HepG2 (cell line): ENCODE measurements around the gene RCOR1. TPM values are rescaled to one million over a fixed set of nuclear protein-coding genes. Genes with fewer than 3 reads are reported as not detected.

Experiments used
- AGO1 ChIP-seq: fragments of 200-400 bp; formaldehyde crosslinking; IDR thresholded peaks from 2 replicates; pipeline ENCODE4 v1.6.1; 2017; ENCODE audit warnings: mild to moderate bottlenecking, low read depth, low read length, moderate library complexity; ENCODE audit not compliant: poor library complexity, severe bottlenecking
- FOXO1 ChIP-seq: sonication (generic); formaldehyde crosslinking; IDR thresholded peaks from 2 replicates; pipeline ENCODE4 v1.4.0; 2020; ENCODE audit warnings: missing genetic modification reagents
- HMG20B ChIP-seq: conservative IDR thresholded peaks from 2 replicates; pipeline ENCODE4 v1.6.1; 2016; ENCODE audit warnings: missing genetic modification reagents, missing compliant biosample characterization
- TSC22D2 ChIP-seq: sonication (generic); formaldehyde crosslinking; IDR thresholded peaks from 2 replicates; pipeline ENCODE4 v1.5.1; 2020; ENCODE audit warnings: missing genetic modification reagents, mild to moderate bottlenecking, borderline replicate concordance
- ZNF331 ChIP-seq: sonication (generic); formaldehyde crosslinking; IDR thresholded peaks from 2 replicates; pipeline ENCODE4 v1.4.0; 2020; ENCODE audit warnings: missing genetic modification reagents
- ZSCAN22 ChIP-seq: sonication (generic); formaldehyde crosslinking; IDR thresholded peaks from 2 replicates; pipeline ENCODE4 v1.4.0; 2020; ENCODE audit warnings: mild to moderate bottlenecking, missing genetic modification reagents
- polyA plus RNA-seq, 8 experiments: library from polyadenylated mRNA; depleted of rRNA in 3 of 8; stranded (reverse) in 7 of 8; unstranded in 1 of 8; fragments of >200 nt; fragmentation: Illumina TruSeq in 4 of 8; extraction: Trizol in 4 of 8; gene quantifications; 2 replicates each; pipeline versions ENCODE4 v1.2.1 to v1.2.3, GENCODE V29; 2011 to 2016; ENCODE audit warnings: low read depth in 4 of 8, missing spikeins in 1 of 8, mixed read lengths in 1 of 8; ENCODE audit not compliant: insufficient read depth in 1 of 8
- total RNA-seq, 5 experiments: library from RNA; depleted of rRNA; stranded (reverse); fragments of >200 nt; fragmentation: Illumina TruSeq; extraction: Trizol; gene quantifications; 2 replicates each; pipeline ENCODE4 v1.2.3, GENCODE V29; 2016; ENCODE audit warnings: low read depth in 1 of 5
- TF ChIP-seq, protein P1 (sequence below): sonication (generic); formaldehyde crosslinking; IDR thresholded peaks from 2 replicates; pipeline ENCODE4 v1.5.0; 2020; ENCODE audit warnings: mild to moderate bottlenecking, missing genetic modification reagents, borderline replicate concordance
- TF ChIP-seq, protein P2 (sequence below): sonication (generic); formaldehyde crosslinking; IDR thresholded peaks from 2 replicates; pipeline ENCODE4 v1.9.0; 2021; ENCODE audit warnings: mild to moderate bottlenecking, missing genetic modification reagents
- TF ChIP-seq, protein P3 (sequence below): sonication (generic); formaldehyde crosslinking; IDR thresholded peaks from 2 replicates; pipeline ENCODE4 v1.4.0; 2020; ENCODE audit warnings: mild to moderate bottlenecking, missing genetic modification reagents
- TF ChIP-seq, protein P4 (sequence below): sonication (generic); formaldehyde crosslinking; IDR thresholded peaks from 2 replicates; pipeline ENCODE4 v1.4.0; 2020; ENCODE audit warnings: missing genetic modification reagents
- TF ChIP-seq, protein P5 (sequence below), 2 experiments: fragments of 450-650 bp in 1 of 2; sonication (generic) in 1 of 2; formaldehyde crosslinking; IDR thresholded peaks; 2 replicates each; pipeline versions ENCODE4 v1.5.0 to v1.8.0; 2020 to 2022; ENCODE audit warnings: mild to moderate bottlenecking in 1 of 2, missing genetic modification reagents in 1 of 2

Gene RCOR1
- total and polyA plus RNA-seq, 2 of the 13 experiments (the other 11 are each of a cell fraction or from before 2014, with no cell fraction given): 10.2 to 11.1 TPM

DNA sequence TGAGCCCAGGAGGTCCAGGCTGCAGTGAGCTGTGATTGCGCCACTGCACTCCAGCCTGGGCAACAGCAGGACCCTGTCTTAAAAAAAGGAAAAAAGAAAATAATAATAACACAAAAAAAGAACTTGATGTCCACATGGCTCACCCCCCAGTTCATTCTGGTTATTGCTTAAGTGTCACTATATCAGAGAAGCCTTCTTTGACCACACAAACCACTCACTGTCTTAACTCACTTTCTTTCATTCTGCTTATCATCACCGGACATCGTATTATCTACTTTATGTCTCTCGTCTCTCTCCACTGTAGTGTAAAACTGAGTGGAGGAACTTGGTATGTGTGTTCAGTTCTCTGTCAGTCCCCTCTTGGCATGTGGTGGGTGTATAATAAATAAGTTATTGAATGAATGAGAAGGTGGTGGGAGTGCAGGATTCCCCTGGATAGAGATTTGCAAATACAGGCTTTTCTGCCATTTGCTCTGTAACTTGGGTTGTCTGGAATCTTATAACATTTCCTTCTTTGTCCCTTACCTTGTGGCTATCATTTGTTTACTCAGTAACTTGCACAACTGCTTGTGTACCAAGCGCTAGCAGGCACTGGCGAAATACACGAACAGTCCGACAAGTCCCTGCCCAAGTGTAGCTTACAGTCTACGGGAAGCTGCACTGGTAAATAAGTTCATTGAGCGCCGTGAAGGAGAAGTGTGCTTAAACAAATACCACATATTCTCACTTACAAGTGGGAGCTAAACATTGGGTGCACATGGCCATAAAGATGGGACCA is 98.2 kb downstream of the RCOR1 start (continued):
- TF ChIP-seq, protein P1, sequence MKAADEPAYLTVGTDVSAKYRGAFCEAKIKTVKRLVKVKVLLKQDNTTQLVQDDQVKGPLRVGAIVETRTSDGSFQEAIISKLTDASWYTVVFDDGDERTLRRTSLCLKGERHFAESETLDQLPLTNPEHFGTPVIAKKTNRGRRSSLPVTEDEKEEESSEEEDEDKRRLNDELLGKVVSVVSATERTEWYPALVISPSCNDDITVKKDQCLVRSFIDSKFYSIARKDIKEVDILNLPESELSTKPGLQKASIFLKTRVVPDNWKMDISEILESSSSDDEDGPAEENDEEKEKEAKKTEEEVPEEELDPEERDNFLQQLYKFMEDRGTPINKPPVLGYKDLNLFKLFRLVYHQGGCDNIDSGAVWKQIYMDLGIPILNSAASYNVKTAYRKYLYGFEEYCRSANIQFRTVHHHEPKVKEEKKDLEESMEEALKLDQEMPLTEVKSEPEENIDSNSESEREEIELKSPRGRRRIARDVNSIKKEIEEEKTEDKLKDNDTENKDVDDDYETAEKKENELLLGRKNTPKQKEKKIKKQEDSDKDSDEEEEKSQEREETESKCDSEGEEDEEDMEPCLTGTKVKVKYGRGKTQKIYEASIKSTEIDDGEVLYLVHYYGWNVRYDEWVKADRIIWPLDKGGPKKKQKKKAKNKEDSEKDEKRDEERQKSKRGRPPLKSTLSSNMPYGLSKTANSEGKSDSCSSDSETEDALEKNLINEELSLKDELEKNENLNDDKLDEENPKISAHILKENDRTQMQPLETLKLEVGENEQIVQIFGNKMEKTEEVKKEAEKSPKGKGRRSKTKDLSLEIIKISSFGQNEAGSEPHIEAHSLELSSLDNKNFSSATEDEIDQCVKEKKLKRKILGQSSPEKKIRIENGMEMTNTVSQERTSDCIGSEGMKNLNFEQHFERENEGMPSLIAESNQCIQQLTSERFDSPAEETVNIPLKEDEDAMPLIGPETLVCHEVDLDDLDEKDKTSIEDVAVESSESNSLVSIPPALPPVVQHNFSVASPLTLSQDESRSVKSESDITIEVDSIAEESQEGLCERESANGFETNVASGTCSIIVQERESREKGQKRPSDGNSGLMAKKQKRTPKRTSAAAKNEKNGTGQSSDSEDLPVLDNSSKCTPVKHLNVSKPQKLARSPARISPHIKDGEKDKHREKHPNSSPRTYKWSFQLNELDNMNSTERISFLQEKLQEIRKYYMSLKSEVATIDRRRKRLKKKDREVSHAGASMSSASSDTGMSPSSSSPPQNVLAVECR (CRISPR knock-in tag): peak; percentile 47; the same call in 1 of the 2 replicates
- TF ChIP-seq ZNF331 (CRISPR knock-in tag) (peak; percentile 84), AGO1 (no peak), ZSCAN22 (CRISPR knock-in tag) (no peak), FOXO1 (CRISPR knock-in tag) (peak; percentile 92), HMG20B (CRISPR knock-in tag) (no peak), TSC22D2 (no peak)
- TF ChIP-seq, protein P2, sequence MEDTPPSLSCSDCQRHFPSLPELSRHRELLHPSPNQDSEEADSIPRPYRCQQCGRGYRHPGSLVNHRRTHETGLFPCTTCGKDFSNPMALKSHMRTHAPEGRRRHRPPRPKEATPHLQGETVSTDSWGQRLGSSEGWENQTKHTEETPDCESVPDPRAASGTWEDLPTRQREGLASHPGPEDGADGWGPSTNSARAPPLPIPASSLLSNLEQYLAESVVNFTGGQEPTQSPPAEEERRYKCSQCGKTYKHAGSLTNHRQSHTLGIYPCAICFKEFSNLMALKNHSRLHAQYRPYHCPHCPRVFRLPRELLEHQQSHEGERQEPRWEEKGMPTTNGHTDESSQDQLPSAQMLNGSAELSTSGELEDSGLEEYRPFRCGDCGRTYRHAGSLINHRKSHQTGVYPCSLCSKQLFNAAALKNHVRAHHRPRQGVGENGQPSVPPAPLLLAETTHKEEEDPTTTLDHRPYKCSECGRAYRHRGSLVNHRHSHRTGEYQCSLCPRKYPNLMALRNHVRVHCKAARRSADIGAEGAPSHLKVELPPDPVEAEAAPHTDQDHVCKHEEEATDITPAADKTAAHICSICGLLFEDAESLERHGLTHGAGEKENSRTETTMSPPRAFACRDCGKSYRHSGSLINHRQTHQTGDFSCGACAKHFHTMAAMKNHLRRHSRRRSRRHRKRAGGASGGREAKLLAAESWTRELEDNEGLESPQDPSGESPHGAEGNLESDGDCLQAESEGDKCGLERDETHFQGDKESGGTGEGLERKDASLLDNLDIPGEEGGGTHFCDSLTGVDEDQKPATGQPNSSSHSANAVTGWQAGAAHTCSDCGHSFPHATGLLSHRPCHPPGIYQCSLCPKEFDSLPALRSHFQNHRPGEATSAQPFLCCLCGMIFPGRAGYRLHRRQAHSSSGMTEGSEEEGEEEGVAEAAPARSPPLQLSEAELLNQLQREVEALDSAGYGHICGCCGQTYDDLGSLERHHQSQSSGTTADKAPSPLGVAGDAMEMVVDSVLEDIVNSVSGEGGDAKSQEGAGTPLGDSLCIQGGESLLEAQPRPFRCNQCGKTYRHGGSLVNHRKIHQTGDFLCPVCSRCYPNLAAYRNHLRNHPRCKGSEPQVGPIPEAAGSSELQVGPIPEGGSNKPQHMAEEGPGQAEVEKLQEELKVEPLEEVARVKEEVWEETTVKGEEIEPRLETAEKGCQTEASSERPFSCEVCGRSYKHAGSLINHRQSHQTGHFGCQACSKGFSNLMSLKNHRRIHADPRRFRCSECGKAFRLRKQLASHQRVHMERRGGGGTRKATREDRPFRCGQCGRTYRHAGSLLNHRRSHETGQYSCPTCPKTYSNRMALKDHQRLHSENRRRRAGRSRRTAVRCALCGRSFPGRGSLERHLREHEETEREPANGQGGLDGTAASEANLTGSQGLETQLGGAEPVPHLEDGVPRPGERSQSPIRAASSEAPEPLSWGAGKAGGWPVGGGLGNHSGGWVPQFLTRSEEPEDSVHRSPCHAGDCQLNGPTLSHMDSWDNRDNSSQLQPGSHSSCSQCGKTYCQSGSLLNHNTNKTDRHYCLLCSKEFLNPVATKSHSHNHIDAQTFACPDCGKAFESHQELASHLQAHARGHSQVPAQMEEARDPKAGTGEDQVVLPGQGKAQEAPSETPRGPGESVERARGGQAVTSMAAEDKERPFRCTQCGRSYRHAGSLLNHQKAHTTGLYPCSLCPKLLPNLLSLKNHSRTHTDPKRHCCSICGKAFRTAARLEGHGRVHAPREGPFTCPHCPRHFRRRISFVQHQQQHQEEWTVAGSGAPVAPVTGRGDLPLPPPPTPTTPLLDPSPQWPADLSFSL: no peak
- TF ChIP-seq, protein P3, sequence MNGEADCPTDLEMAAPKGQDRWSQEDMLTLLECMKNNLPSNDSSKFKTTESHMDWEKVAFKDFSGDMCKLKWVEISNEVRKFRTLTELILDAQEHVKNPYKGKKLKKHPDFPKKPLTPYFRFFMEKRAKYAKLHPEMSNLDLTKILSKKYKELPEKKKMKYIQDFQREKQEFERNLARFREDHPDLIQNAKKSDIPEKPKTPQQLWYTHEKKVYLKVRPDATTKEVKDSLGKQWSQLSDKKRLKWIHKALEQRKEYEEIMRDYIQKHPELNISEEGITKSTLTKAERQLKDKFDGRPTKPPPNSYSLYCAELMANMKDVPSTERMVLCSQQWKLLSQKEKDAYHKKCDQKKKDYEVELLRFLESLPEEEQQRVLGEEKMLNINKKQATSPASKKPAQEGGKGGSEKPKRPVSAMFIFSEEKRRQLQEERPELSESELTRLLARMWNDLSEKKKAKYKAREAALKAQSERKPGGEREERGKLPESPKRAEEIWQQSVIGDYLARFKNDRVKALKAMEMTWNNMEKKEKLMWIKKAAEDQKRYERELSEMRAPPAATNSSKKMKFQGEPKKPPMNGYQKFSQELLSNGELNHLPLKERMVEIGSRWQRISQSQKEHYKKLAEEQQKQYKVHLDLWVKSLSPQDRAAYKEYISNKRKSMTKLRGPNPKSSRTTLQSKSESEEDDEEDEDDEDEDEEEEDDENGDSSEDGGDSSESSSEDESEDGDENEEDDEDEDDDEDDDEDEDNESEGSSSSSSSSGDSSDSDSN (CRISPR knock-in tag): peak; percentile 30; the same call in 1 of the 2 replicates
- TF ChIP-seq, protein P4, sequence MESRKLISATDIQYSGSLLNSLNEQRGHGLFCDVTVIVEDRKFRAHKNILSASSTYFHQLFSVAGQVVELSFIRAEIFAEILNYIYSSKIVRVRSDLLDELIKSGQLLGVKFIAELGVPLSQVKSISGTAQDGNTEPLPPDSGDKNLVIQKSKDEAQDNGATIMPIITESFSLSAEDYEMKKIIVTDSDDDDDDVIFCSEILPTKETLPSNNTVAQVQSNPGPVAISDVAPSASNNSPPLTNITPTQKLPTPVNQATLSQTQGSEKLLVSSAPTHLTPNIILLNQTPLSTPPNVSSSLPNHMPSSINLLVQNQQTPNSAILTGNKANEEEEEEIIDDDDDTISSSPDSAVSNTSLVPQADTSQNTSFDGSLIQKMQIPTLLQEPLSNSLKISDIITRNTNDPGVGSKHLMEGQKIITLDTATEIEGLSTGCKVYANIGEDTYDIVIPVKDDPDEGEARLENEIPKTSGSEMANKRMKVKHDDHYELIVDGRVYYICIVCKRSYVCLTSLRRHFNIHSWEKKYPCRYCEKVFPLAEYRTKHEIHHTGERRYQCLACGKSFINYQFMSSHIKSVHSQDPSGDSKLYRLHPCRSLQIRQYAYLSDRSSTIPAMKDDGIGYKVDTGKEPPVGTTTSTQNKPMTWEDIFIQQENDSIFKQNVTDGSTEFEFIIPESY (CRISPR knock-in tag): peak; percentile 100
- TF ChIP-seq, protein P5, sequence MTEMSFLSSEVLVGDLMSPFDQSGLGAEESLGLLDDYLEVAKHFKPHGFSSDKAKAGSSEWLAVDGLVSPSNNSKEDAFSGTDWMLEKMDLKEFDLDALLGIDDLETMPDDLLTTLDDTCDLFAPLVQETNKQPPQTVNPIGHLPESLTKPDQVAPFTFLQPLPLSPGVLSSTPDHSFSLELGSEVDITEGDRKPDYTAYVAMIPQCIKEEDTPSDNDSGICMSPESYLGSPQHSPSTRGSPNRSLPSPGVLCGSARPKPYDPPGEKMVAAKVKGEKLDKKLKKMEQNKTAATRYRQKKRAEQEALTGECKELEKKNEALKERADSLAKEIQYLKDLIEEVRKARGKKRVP (CRISPR knock-in tag; IDR thresholded peaks at IDR 0.05): no peak
